Dermis lymphatic vessel endothelial cell (primary cell): Measurements from ENCODE around the gene KCNQ1OT1. TPM values are rescaled to one million over a fixed set of nuclear protein-coding genes. Genes with fewer than 3 reads are reported as not detected.

ENCODE experiments used
- total RNA-seq: library from RNA; depleted of rRNA; stranded (reverse); fragments of >200 nt; gene quantifications from 2 replicates; pipeline ENCODE4 v1.2.1, GENCODE V29; 2014

The KCNQ1OT1 gene
- 0.54 and 0.60 TPM in 2 replicates for total RNA-seq

DNA sequence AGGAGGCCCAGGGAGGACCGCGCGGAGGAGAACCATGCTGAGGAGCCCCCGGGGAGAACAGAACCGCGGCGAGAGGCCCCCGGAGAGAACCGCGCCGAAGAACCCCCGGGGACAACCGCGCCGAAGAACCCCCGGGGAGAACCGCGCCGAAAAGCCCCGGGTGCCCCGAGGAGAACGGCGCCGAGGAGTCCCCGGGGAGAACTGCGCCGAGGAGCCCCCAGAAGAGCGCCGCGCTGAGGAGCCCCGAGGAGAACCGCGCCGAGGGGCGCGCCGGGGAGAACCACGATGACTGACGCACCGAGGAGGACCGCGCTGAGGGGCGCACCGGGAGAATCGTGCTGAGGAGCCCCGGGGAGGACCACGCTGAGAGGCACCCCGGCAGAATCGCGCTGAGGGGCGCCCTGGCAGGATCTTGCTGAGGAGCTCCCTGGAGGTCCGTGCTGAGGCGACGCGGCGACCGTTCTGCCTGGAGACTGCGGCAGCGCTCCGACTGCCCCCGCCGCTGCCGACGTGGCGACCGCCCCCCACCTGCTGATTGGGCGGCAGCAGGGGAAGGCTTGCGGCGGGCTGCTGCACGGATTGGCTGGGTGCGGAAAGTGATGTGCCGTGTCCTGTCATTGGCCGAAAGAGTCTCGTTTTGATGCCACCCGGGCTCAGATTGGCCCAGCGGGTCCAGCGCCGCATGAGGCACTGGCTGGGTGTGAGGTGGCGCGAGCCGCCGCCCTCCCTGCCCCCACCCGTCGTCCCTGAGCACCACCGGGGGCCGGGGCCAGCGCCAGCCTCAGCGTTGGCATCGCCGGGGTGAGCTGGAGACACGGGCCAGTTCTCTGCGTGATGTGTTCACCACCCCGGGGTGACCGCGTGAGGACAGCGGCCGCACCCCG lies at the start of gene KCNQ1OT1:
KCNQ1OT1 (minus strand) TSS at position 464 of the 884 bp plus-strand sequence.

Other genes starting within 250 kb of the KCNQ1OT1 start
- 36.1 and 86.5 TPM in 2 replicates for gene CDKN1C, start 185.8 kb upstream of the KCNQ1OT1 start, total RNA-seq
- 0.95 and 0.98 TPM in 2 replicates for gene PHLDA2, start 229.4 kb upstream of the KCNQ1OT1 start, total RNA-seq